Astrocyte of the cerebellum (primary cell): ENCODE data around the gene CDK14.

ENCODE experiments used
- DNase-seq: peaks from one replicate; pipeline ENCODE4 v3.0.0-alpha.2; 2011; ENCODE audit warnings: low read depth
- H3K4me3 ChIP-seq: 2 replicates; pipeline ENCODE4 v1.5.1; 2011; ENCODE audit warnings: mild to moderate bottlenecking, low read depth, low read length, moderate library complexity
- in situ Hi-C: cut with HindIII; loops from 2 replicates; pipeline ENCODE4 v1.10.0; 2017; ENCODE audit warnings: low sequenced_read_pairs
- TF ChIP-seq, protein P1 (sequence below): IDR thresholded peaks from 2 replicates; pipeline ENCODE4 v1.5.1; 2012; ENCODE audit warnings: low read length, low read depth, moderate library complexity, mild to moderate bottlenecking; ENCODE audit errors: missing control alignments

CDK14 gene

DNA sequence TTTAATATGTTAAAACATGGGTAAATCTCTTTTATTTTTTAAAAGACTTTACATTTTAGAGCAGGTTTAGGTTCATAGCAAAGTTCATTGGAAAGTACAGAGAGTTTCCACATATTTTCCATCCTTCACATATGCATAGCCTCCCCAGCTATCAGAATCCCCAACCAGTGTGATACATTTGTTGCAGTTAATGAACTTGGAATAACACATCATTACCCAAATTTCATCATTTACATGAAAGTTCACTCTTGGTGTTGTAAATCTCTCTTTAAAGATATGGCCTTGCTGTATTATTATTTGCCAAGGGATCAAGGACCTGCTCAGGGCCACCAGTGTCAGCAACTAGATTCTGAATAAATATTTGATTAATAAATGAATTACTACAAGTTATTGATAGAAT is 263.4 kb downstream of the CDK14 start:
- in situ Hi-C loops, result no loop called here
- no peak overlapping the region for H3K4me3 ChIP-seq
- no peak for DNase-seq
- TF ChIP-seq, protein P1, sequence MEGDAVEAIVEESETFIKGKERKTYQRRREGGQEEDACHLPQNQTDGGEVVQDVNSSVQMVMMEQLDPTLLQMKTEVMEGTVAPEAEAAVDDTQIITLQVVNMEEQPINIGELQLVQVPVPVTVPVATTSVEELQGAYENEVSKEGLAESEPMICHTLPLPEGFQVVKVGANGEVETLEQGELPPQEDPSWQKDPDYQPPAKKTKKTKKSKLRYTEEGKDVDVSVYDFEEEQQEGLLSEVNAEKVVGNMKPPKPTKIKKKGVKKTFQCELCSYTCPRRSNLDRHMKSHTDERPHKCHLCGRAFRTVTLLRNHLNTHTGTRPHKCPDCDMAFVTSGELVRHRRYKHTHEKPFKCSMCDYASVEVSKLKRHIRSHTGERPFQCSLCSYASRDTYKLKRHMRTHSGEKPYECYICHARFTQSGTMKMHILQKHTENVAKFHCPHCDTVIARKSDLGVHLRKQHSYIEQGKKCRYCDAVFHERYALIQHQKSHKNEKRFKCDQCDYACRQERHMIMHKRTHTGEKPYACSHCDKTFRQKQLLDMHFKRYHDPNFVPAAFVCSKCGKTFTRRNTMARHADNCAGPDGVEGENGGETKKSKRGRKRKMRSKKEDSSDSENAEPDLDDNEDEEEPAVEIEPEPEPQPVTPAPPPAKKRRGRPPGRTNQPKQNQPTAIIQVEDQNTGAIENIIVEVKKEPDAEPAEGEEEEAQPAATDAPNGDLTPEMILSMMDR, result no peak

DNA sequence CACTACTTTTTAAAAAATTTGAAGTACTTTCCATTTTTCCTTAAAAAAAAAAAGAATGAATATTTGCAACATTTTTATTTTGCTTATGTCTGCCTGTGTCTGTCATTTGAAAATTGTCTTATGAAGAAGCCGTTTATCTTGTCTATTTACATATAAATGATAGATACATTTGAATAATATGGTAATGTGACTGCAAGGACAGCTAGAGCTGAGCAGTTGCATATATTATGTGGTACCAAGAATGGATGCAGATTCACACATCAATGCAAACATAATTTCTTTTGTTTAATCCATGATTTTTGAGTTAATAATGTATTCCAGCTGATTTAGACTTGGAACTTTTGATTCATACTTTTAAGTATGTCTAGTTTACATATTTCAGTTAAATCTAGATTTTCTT is 268.0 kb downstream of the CDK14 start:
- TF ChIP-seq, protein P1, result no peak
- DNase-seq, result no peak

DNA sequence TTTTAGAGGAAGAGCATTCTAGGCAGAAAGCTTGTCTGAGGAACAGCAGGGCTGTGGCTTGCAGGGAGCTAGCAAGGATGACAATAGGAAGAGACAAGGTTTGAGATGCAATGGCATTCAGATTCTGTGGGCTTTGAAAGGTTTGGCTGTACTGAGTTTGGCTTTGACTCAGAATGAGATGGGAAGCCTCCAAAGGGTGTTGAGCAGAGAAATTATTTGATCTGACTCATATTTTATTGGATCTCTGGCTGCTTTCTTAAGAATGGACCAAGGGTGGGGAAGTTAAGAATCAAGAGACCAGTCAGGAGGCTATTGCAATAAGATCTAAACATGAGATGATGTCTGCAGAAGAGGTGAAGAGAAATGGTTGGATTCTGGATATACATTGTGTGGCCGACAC is 273.2 kb downstream of the CDK14 start:
- no peak for DNase-seq
- in situ Hi-C loops, result no loop called here
- H3K4me3 ChIP-seq, result no peak overlapping the region
- TF ChIP-seq, protein P1, result no peak

More for the DNA sequence above, 268.0 kb downstream of the CDK14 start:
- in situ Hi-C loops, result no loop called here
- H3K4me3 ChIP-seq, result no peak overlapping the region

DNA sequence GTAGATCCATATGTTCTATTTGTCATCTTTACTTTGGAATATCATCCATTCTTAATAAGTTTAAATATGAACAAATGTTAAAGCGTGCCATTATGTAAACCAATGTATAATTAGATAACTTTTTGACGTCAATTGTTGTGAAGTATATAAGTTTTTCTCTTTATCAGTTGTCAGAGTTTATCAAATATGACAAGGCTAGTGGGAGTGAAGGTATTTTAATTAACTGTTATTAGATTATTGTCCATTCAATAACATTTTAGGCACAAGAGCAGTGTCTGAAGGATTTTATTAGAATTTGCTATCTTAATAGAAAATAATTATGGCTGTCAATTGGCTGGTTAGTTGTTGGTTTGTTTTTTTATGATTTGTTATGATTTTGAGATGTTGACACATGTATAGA is 280.6 kb downstream of the CDK14 start:
- DNase-seq, result no peak
- TF ChIP-seq, protein P1, result no peak
- in situ Hi-C loops, result no loop called here
- H3K4me3 ChIP-seq, result no peak overlapping the region

DNA sequence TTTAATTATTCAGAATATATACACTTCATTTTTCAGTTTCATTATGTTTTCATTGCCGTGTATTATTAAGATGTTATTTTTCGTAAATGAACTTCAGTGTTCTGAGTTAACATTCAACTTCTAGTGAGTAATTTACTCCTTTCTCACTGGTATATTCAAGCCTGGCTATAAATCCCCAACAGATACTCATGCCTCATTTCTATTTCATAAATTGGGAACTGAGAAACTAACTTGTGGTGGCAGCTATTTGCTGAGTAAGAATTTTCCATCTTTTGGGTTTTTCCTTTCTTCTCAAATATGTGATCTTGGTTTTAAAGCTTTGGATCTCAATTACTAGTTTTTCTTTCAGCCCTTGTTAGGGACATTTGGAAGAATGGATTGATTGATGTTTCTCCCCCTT is 281.1 kb downstream of the CDK14 start:
- no peak for DNase-seq
- in situ Hi-C loops, result no loop called here
- H3K4me3 ChIP-seq, result no peak overlapping the region
- TF ChIP-seq, protein P1, result no peak

DNA sequence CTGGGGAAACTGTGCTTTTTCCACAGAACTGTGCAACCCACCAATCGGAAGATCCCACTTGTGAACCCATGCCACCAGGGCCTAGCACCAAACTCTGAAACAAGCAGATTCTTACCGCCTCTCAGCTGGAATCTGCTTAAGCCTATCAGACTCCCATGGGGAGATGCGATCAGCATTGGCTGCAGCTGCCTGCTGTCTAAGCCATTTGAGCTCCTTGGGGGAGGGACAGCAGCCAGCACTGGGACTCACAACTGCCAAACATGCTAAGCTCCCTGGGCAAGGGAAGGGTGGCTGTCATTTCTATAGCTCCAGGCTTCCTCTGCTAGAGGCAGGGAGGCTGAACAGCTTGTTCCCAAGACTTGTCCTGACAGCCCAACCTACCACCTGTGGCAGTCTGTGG is 283.8 kb downstream of the CDK14 start:
- TF ChIP-seq, protein P1, result no peak
- DNase-seq, result no peak
- in situ Hi-C loops, result no loop called here
- no peak overlapping the region for H3K4me3 ChIP-seq

DNA sequence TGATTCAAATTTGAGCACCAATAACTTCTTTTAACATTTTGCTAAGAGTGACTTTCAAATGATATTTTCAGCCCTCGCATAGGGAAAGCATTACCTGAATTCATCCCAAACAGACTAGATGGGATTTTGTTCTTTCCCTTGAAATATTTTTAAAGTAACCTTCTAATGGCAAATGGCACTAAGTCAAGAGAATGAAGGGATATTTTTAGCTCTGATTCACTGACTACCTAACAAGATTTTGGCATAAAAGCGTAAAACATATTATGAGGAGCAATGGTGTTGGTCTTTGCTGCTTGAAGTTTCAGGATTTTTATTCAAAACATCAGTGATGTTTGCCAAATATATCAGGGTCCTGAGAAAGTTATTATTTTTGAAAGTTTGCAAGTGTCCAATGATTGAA is 290.3 kb downstream of the CDK14 start:
- TF ChIP-seq, protein P1, result no peak
- in situ Hi-C loops, result no loop called here
- H3K4me3 ChIP-seq, result no peak overlapping the region
- DNase-seq, result no peak
